SK-N-MC (cell line): ENCODE results near the gene VAV3.

Experiments
- DNase-seq: peaks from one replicate; pipeline ENCODE4 v3.0.0-alpha.2; 2011; ENCODE audit warnings: low read depth, low spot score
- H3K27ac ChIP-seq: fragments of 200-600 bp; sonication (generic); 2 replicates; pipeline ENCODE4 v1.5.1; 2016; ENCODE audit warnings: mixed run types
- H3K36me3 ChIP-seq: fragments of 200-600 bp; sonication (generic); 2 replicates; pipeline ENCODE4 v1.6.1; 2017; ENCODE audit warnings: antibody characterized with exemption, low read length, mixed read lengths; ENCODE audit not compliant: insufficient read depth
- H3K4me3 ChIP-seq: fragments of 200-600 bp; sonication (generic); 2 replicates; pipeline ENCODE4 v1.5.1; 2016
- H3K9ac ChIP-seq: fragments of 200-600 bp; sonication (generic); 2 replicates; pipeline ENCODE4 v1.8.0; 2017; ENCODE audit warnings: mixed run types, mixed read lengths; ENCODE audit not compliant: insufficient read length
- H3K9me3 ChIP-seq: fragments of 200-600 bp; sonication (generic); 2 replicates; pipeline ENCODE4 v1.6.1; 2017; ENCODE audit warnings: low read depth, mild to moderate bottlenecking, antibody characterized with exemption, low read length, moderate library complexity, mixed read lengths
- EZH2 ChIP-seq: fragments of 200-600 bp; sonication (generic); IDR thresholded peaks from one replicate; pipeline ENCODE4 v1.6.1; 2017; ENCODE audit warnings: antibody characterized with exemption
- FOXP2 ChIP-seq: optimal IDR thresholded peaks from 2 replicates; pipeline ENCODE3; 2011; ENCODE audit warnings: mild to moderate bottlenecking, moderate library complexity; ENCODE audit not compliant: insufficient read depth; ENCODE audit errors: extremely low read length, control extremely low read depth
- POLR2AphosphoS5 ChIP-seq: IDR thresholded peaks from 2 replicates; pipeline ENCODE4 v1.6.1; 2012; ENCODE audit warnings: mild to moderate bottlenecking, low read depth, low read length, borderline replicate concordance

The VAV3 gene

DNA sequence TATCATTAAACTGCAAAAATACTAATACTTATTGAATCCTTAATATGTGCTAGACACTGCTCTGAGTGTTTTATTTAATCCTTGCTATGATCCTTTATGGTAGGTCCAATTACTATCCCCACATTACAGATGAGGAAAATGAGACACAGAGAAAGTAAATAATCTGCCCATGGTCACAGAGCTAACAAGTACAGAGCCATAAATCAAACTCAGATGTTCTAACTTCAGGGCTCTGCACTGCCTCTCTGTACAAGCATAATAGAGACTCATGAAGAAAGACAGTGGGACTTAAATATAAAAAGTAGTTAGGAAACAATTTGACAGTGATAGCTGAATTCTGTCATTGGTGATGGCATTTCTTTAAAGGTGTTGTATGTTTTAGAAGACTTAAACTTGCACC is 346.4 kb downstream of the VAV3 start:
- H3K4me3 ChIP-seq = no peak overlapping the region
- H3K36me3 ChIP-seq = no peaks in the 10 kb centered on the region
- no peak for DNase-seq
- H3K27ac ChIP-seq = no peak overlapping the region
- H3K9me3 ChIP-seq = no peaks in the 10 kb centered on the region
- no peak overlapping the region for H3K9ac ChIP-seq
- TF ChIP-seq EZH2 (no peak), FOXP2 (no peak), POLR2AphosphoS5 (no peak)

DNA sequence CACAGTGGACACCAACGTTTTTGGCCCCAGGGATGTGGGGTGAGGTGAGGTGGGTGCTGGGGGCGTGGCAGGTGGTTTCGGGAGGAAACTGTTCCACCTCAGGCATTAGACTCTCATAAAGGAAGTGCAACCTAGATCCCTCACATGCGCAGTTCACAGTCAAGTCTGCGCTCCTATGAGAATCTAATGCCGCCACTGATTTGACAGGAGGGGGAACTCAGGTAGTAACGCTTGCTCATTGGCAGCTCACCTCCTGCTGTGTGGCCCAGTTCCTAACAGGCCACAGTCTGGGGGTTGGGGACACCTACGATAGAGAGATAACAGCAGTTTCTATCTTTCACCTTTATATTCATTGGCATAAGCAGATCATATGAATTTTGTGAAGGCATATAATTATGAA is 347.1 kb downstream of the VAV3 start:
- no peak overlapping the region for H3K9ac ChIP-seq
- TF ChIP-seq EZH2 = no peak
- TF ChIP-seq FOXP2 = no peak
- no peak for TF ChIP-seq POLR2AphosphoS5
- no peaks in the 10 kb centered on the region for H3K36me3 ChIP-seq
- no peak for DNase-seq
- peaks cover 4% of the 10 kb centered on the region; the same call in 1 of the 2 replicates for H3K9me3 ChIP-seq
- H3K4me3 ChIP-seq = no peak overlapping the region
- H3K27ac ChIP-seq = no peak overlapping the region

DNA sequence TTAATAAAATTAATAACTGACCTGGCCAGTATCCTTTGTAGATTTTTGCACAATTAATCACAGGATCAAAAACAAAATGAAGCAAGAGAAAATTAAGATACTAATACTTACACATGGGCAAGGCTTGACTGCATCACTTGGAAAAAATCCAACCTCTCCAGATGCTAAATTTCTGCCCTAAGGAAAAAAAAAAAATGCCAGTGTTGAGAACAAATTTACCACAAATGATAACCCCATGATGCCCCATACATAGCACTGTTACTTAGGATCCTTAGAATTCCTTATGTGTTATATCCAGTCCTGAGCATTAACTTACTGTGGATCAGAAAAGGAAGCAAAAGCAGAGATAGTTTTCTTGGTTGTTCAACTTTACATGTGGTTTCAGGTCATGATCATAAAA is 347.5 kb downstream of the VAV3 start:
- TF ChIP-seq EZH2 (no peak), FOXP2 (no peak), POLR2AphosphoS5 (no peak)
- H3K9me3 ChIP-seq = peaks cover 6% of the 10 kb centered on the region; the same call in 1 of the 2 replicates
- H3K9ac ChIP-seq = no peak overlapping the region
- DNase-seq = no peak
- H3K27ac ChIP-seq = no peak overlapping the region
- H3K36me3 ChIP-seq = no peaks in the 10 kb centered on the region
- H3K4me3 ChIP-seq = no peak overlapping the region

DNA sequence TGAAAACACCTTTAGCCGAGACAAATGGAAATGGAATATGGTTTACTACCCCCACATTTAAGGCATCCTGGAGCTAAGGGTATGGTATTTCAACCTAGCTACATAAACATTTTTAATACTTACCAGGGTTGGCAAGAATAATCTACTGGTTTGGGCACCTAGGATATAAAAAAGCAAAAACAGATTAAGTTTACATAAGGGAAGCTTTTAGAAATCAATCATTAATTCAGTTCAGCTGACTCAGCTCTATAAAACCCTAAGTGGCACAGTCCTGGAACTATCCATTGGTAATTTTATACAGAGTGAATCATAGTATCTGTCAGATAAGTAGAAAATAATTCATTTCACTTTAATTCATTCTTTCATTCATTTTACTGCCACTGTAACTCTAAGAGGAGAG is 355.2 kb downstream of the VAV3 start:
- Histone ChIP-seq H3K9ac (no peak overlapping the region), H3K9me3 (peaks cover 6% of the 10 kb centered on the region; the same call in 1 of the 2 replicates), H3K36me3 (no peaks in the 10 kb centered on the region), H3K27ac (no peak overlapping the region), H3K4me3 (no peak overlapping the region)
- DNase-seq = no peak
- TF ChIP-seq EZH2 (no peak), FOXP2 (no peak), POLR2AphosphoS5 (no peak)

DNA sequence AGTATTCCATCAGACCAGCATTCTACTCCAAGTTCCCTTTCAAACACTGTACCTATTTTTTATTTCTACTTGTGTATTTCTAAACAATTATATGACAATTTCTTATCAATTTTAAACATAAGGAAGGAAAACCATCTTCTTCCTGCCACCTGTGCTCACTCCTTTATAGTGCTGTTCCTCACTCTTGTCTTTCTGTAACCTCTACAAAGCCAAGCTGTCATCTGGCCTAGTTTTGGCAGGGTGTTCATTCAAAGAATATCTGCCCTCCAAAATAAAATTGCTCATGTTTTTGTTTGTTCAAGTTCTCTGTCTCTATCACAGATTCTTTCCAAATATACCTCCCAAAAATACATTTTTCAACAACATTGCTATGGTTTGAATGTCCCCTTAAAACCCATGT is 360.2 kb downstream of the VAV3 start:
- TF ChIP-seq POLR2AphosphoS5 (no peak), EZH2 (no peak), FOXP2 (no peak)
- no peak overlapping the region for H3K4me3 ChIP-seq
- no peak for DNase-seq
- no peaks in the 10 kb centered on the region for H3K9me3 ChIP-seq
- no peak overlapping the region for H3K9ac ChIP-seq
- no peaks in the 10 kb centered on the region for H3K36me3 ChIP-seq
- no peak overlapping the region for H3K27ac ChIP-seq

DNA sequence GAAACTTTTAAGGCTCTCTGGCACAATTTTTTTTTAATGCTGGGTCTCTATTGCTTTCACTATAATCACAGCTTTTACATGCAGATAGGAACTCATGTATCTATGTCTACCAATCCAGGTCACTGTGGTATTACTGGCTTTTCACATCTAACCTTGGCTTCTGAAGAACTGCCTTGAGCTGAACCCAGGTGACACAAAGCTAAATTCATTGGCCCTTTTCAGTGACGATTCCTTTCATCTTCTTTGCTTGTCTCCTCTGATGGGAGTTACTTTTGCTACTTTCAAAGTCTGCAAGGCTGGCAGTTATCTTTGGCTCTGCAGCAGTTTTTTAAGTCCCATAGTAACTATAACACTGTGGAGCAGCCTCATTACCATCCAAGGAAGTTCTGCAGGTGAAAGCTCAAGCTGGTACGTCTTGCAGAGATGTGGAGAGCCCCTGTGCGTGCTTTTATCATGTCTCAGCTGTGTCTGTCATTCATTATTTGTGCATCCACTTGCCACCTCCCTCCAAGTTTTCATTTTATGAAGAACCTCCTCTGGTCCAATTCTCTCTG is 364.3 kb downstream of the VAV3 start:
- Histone ChIP-seq H3K4me3 (no peak overlapping the region), H3K9ac (no peak overlapping the region), H3K27ac (no peak overlapping the region), H3K9me3 (no peaks in the 10 kb centered on the region), H3K36me3 (no peaks in the 10 kb centered on the region)
- no peak for DNase-seq
- TF ChIP-seq FOXP2 = no peak
- TF ChIP-seq EZH2 = no peak
- TF ChIP-seq POLR2AphosphoS5 = no peak

DNA sequence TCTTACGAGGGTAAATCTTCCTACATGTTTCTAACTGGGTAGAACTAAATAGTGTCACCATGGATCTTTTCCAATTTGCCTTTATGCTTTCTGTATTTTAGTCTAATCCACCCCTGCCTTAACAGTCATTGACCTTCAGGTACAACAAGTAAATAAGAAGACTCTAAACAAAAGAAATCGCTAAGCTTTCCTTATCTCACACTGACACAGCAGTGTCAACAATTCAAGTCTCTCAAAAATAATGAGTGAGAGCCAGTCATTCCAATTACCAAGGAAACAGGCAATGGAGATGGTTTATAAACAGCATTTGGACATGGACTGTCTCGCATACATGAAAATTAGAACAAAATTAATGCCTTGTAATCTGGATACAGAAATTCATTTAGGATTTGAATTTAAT is 365.8 kb downstream of the VAV3 start:
- Histone ChIP-seq H3K4me3 (no peak overlapping the region), H3K36me3 (no peaks in the 10 kb centered on the region), H3K27ac (no peak overlapping the region), H3K9ac (no peak overlapping the region), H3K9me3 (no peaks in the 10 kb centered on the region)
- DNase-seq = no peak
- TF ChIP-seq EZH2 (no peak), FOXP2 (no peak), POLR2AphosphoS5 (no peak)

DNA sequence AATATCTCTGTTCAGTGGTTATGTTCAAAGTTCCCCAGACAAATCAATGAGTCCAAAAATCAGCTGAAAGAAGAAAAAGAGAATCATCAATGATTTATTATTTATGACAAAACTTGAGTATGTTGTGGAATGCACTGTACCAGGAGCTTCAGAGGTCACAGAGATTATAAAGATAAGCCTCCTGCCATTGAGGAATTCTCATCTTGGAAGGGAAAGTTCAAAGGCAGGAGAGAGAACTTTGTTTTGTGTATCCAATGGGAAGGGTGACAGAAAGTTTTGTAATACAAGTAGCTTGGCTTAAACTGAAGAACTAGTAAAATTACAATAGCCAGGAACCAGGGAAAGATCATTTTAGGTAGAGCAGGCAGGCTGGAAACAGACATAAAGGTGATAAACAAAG is 367.7 kb downstream of the VAV3 start:
- no peaks in the 10 kb centered on the region for H3K36me3 ChIP-seq
- no peak overlapping the region for H3K27ac ChIP-seq
- DNase-seq = no peak
- no peak for TF ChIP-seq FOXP2
- no peak for TF ChIP-seq POLR2AphosphoS5
- TF ChIP-seq EZH2 = no peak
- no peaks in the 10 kb centered on the region for H3K9me3 ChIP-seq
- H3K4me3 ChIP-seq = no peak overlapping the region
- no peak overlapping the region for H3K9ac ChIP-seq

DNA sequence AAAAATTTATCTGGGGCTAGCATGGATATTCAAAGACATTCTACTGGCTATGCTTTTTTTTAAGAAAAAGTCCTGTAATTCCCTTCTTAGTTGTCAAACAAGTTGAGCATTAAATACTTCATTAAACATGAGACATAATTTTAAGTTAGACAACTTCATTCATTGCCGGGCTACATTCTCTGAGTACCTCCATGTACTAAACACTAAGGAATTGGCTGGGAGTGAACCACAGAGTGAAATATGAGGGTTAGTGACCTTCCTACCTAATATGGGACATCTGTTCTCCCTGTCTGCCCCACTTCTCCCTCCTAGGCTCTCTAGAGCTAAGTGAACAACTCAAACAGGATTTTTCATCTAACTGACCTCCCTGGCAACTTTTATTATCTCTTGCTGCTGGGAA is 370.4 kb downstream of the VAV3 start:
- TF ChIP-seq POLR2AphosphoS5 = no peak
- TF ChIP-seq EZH2 = no peak
- no peak for TF ChIP-seq FOXP2
- H3K9me3 ChIP-seq = no peaks in the 10 kb centered on the region

More for the DNA sequence above, 370.4 kb downstream of the VAV3 start:
- H3K9ac ChIP-seq = no peak overlapping the region
- no peak overlapping the region for H3K4me3 ChIP-seq
- no peak for DNase-seq
- H3K36me3 ChIP-seq = no peaks in the 10 kb centered on the region
- H3K27ac ChIP-seq = no peak overlapping the region
